GM23338 (cell line): ENCODE data around the gene PEPD. TPM values are rescaled to one million over a fixed set of nuclear protein-coding genes. Genes with fewer than 3 reads are reported as not detected.

Experiments used
- ATAC-seq: fragments of 200-7000 bp; cut with Tn5 transposase; 3 replicates; pipeline ENCODE4 v1.9.1; 2020
- DNase-seq: peaks from one replicate; pipeline ENCODE4 v3.0.0-alpha.2; 2015; ENCODE audit warnings: low spot score
- H2AFZ ChIP-seq: fragments of 200-600 bp; sonication (generic); 2 replicates; pipeline ENCODE4 v1.8.0; 2016; ENCODE audit warnings: antibody characterized with exemption, mild to moderate bottlenecking, moderate library complexity
- H3F3A ChIP-seq: fragments of 200-600 bp; sonication (generic); replicated peaks from 2 replicates; pipeline ENCODE4 v1.8.0; 2017; ENCODE audit warnings: antibody characterized with exemption, mixed run types, low read depth
- H3K27ac ChIP-seq: fragments of 200-600 bp; sonication (generic); 2 replicates; pipeline ENCODE4 v1.6.1; 2016; ENCODE audit warnings: low read depth
- H3K27me3 ChIP-seq: fragments of 200-600 bp; sonication (generic); 2 replicates; pipeline ENCODE4 v1.8.0; 2016; ENCODE audit warnings: mild to moderate bottlenecking, mixed run types, moderate library complexity; ENCODE audit not compliant: insufficient read depth
- H3K36me3 ChIP-seq: fragments of 200-600 bp; sonication (generic); 2 replicates; pipeline ENCODE4 v1.8.0; 2016; ENCODE audit warnings: mild to moderate bottlenecking; ENCODE audit not compliant: insufficient read depth
- H3K4me1 ChIP-seq: fragments of 200-600 bp; sonication (generic); 2 replicates; pipeline ENCODE4 v1.8.0; 2016; ENCODE audit warnings: mild to moderate bottlenecking, moderate library complexity; ENCODE audit not compliant: insufficient read depth
- H3K4me2 ChIP-seq: fragments of 200-600 bp; sonication (generic); 2 replicates; pipeline ENCODE4 v1.7.1; 2017; ENCODE audit warnings: mixed run types
- H3K4me3 ChIP-seq: fragments of 200-600 bp; sonication (generic); 2 replicates; pipeline ENCODE4 v1.6.1; 2016; ENCODE audit warnings: mixed run types
- H3K79me2 ChIP-seq: fragments of 200-600 bp; sonication (generic); replicated peaks from 2 replicates; pipeline ENCODE4 v1.8.0; 2017; ENCODE audit warnings: mild to moderate bottlenecking; ENCODE audit not compliant: insufficient read depth
- H3K9me2 ChIP-seq: fragments of 200-600 bp; sonication (generic); 2 replicates; pipeline ENCODE4 v1.8.0; 2017; ENCODE audit not compliant: insufficient read depth
- H4K20me1 ChIP-seq: fragments of 200-600 bp; sonication (generic); replicated peaks from 2 replicates; pipeline ENCODE4 v1.8.0; 2017; ENCODE audit warnings: mild to moderate bottlenecking; ENCODE audit not compliant: insufficient read depth
- H3K27ac Mint-ChIP-seq: 2 replicates; pipeline ENCODE4 v1.8.0; 2020; ENCODE audit warnings: inconsistent platforms, mild to moderate bottlenecking, moderate library complexity, mixed read lengths
- H3K27me3 Mint-ChIP-seq: 3 replicates; pipeline ENCODE4 v1.8.0; 2022; ENCODE audit warnings: low read depth, mild to moderate bottlenecking, moderate library complexity, mixed read lengths, inconsistent platforms; ENCODE audit not compliant: insufficient read depth, poor library complexity
- H3K36me3 Mint-ChIP-seq: 3 replicates; pipeline ENCODE4 v1.8.0; 2021; ENCODE audit warnings: low read depth, mild to moderate bottlenecking, inconsistent platforms, moderate library complexity, mixed read lengths
- H3K4me1 Mint-ChIP-seq: 3 replicates; pipeline ENCODE4 v1.8.0; 2020; ENCODE audit warnings: mild to moderate bottlenecking, inconsistent platforms, mixed read lengths
- H3K4me3 Mint-ChIP-seq: 3 replicates; pipeline ENCODE4 v1.8.0; 2021; ENCODE audit warnings: moderate library complexity, mild to moderate bottlenecking, inconsistent platforms, mixed read lengths
- H3K9me3 Mint-ChIP-seq: 3 replicates; pipeline ENCODE4 v1.8.0; 2020; ENCODE audit warnings: moderate library complexity, mild to moderate bottlenecking, inconsistent platforms, mixed read lengths
- CREB1 ChIP-seq: fragments of 250-450 bp; sonication (Bioruptor Pico); IDR thresholded peaks from 2 replicates; pipeline ENCODE4 v1.5.0; 2020; ENCODE audit warnings: low read depth, mild to moderate bottlenecking, moderate library complexity
- CTCF ChIP-seq, 2 experiments: fragments of 200-600 bp in 1 of 2; sonication (generic) in 1 of 2; conservative IDR thresholded peaks; 2 replicates each; pipeline versions ENCODE4 v1.5.1 to v1.6.1; 2016 to 2017; ENCODE audit warnings: antibody characterized with exemption in 2 of 2, low read depth in 2 of 2, mild to moderate bottlenecking in 2 of 2, moderate library complexity in 1 of 2
- ETS1 ChIP-seq: IDR thresholded peaks from 2 replicates; pipeline ENCODE4 v1.6.1; 2016; ENCODE audit warnings: antibody characterized with exemption
- EZH2 ChIP-seq: fragments of 200-600 bp; sonication (generic); IDR thresholded peaks from one replicate; pipeline ENCODE4 v1.8.0; 2017; ENCODE audit warnings: antibody characterized with exemption, mild to moderate bottlenecking, low read depth; ENCODE audit not compliant: unreplicated experiment
- JUNB ChIP-seq: IDR thresholded peaks from one replicate; pipeline ENCODE4 v1.6.1; 2016; ENCODE audit warnings: antibody characterized with exemption; ENCODE audit not compliant: unreplicated experiment
- NANOG ChIP-seq: IDR thresholded peaks from 2 replicates; pipeline ENCODE4 v1.6.1; 2016; ENCODE audit warnings: antibody characterized with exemption, borderline replicate concordance
- POLR2AphosphoS5 ChIP-seq: IDR thresholded peaks from 2 replicates; pipeline ENCODE4 v1.6.1; 2016; ENCODE audit warnings: antibody characterized with exemption, low read depth
- STAT1 ChIP-seq: IDR thresholded peaks from one replicate; pipeline ENCODE4 v1.6.1; 2016; ENCODE audit warnings: antibody characterized with exemption; ENCODE audit not compliant: unreplicated experiment
- ZNF114 ChIP-seq: fragments of 250-450 bp; sonication (Bioruptor Pico); IDR thresholded peaks from 2 replicates; pipeline ENCODE4 v1.5.0; 2020; ENCODE audit warnings: mild to moderate bottlenecking, moderate library complexity
- ZNF331 ChIP-seq: fragments of 250-450 bp; sonication (Bioruptor Pico); IDR thresholded peaks from 2 replicates; pipeline ENCODE4 v1.5.0; 2020; ENCODE audit warnings: low read depth, mild to moderate bottlenecking, moderate library complexity
- ZNF462 ChIP-seq: fragments of 250-450 bp; sonication (Bioruptor Pico); IDR thresholded peaks from 2 replicates; pipeline ENCODE4 v1.5.0; 2020; ENCODE audit warnings: mild to moderate bottlenecking, moderate library complexity
- polyA plus RNA-seq: library from polyadenylated mRNA; unstranded; fragments of >200 nt; fragmentation: Nextera tagmentation; extraction: Ambion mirVana; gene quantifications from 2 replicates; pipeline ENCODE4 v1.2.1, GENCODE V29; 2016
- total RNA-seq: library from RNA; depleted of rRNA; stranded (reverse); fragments of >200 nt; shearing (Covaris generic); gene quantifications from 2 replicates; pipeline ENCODE4 v1.2.3, GENCODE V29; 2014

The PEPD gene
- total and polyA plus RNA-seq, 2 experiments from 2014 or later: 81.7 to 89.2 TPM

- no peak for TF ChIP-seq ZNF114 (CRISPR knock-in tag)
- no peak for TF ChIP-seq CREB1 (CRISPR knock-in tag)
- TF ChIP-seq JUNB: no peak
- TF ChIP-seq CTCF (conservative IDR thresholded peaks at IDR 0.05; ENCODE audit: low read depth in 2 of 2): no peak
- no peak for TF ChIP-seq STAT1
- no peak for TF ChIP-seq POLR2AphosphoS5
- no peak for TF ChIP-seq ZNF331 (CRISPR knock-in tag)
These were observed 132.0 kb downstream of the PEPD start (continued) for GRCh38 chr19:33389421-33390100.

GRCh38 chr19:33388725-33389420 is 132.7 kb downstream of the PEPD start:
- no peaks in the 10 kb centered on the region for H3K36me3 ChIP-seq
- H3K4me1 Mint-ChIP-seq: peaks cover 6% of the 10 kb centered on the region
- H3K9me2 ChIP-seq: no peaks in the 10 kb centered on the region
- H3K4me3 Mint-ChIP-seq: no peak overlapping the region
- no peaks in the 10 kb centered on the region for H3K4me1 ChIP-seq
- peaks cover 30% of the 10 kb centered on the region for H4K20me1 ChIP-seq
- H3F3A ChIP-seq: 0 out of 2 replicates have a peak, but pooled peaks cover 5% of the 10 kb centered on the region
- no peak for ATAC-seq
- H3K27me3 Mint-ChIP-seq: peaks cover 4% of the 10 kb centered on the region
- no peak overlapping the region for H3K4me2 ChIP-seq
- H3K27ac Mint-ChIP-seq: no peak overlapping the region
- H3K36me3 Mint-ChIP-seq: peaks cover 3% of the 10 kb centered on the region; the same call in 1 of the 3 replicates
- H3K4me3 ChIP-seq: no peak overlapping the region
- peaks cover 28% of the 10 kb centered on the region for H3K79me2 ChIP-seq
- DNase-seq: no peak
- no peak overlapping the region for H3K27ac ChIP-seq
- no peaks in the 10 kb centered on the region for H3K9me3 Mint-ChIP-seq
- TF ChIP-seq NANOG (no peak), ETS1 (no peak), ZNF114 (CRISPR knock-in tag) (no peak), POLR2AphosphoS5 (no peak), CTCF (conservative IDR thresholded peaks at IDR 0.05; ENCODE audit: low read depth in 2 of 2) (no peak), EZH2 (no peak), STAT1 (no peak), JUNB (no peak), ZNF462 (no peak), CREB1 (CRISPR knock-in tag) (no peak)
- H3K27me3 ChIP-seq: no peaks in the 10 kb centered on the region
- H2AFZ ChIP-seq: no peak overlapping the region
